OCI-LY7 (cell line): ENCODE measurements around the gene CHD2.

Experiments used
- CTCF ChIP-seq: fragments of 200-600 bp; sonication (generic); conservative IDR thresholded peaks from 2 replicates; pipeline ENCODE4 v1.5.1; 2014; ENCODE audit warnings: mild to moderate bottlenecking, antibody characterized with exemption, low read length, moderate library complexity, mixed read lengths
- EZH2phosphoT487 ChIP-seq: fragments of 200-600 bp; sonication (generic); IDR thresholded peaks from 2 replicates; pipeline ENCODE4 v1.6.1; 2018; ENCODE audit warnings: low read depth, borderline replicate concordance, mild to moderate bottlenecking, mixed run types, antibody characterized with exemption, low read length, moderate library complexity, mixed read lengths

DNA sequence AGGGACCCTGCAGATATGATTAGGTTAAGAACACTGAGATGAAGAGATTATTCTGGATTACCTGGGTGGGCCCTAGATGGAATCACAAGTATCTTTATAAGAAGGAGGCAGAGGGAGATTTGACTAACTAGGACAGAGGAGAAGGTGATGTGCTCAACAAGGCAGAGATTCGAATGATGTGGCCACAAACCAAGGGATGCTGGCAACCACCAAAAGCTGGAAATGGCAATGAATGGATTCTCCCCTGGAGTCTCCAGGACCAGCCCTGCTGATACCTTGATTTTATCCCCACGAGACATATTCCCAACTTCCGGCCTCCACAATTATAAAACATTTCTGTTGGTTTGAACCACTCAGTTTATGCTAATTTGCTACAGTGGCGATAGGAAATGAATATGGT is 146.0 kb downstream of the CHD2 start:
- TF ChIP-seq CTCF, result no peak
- TF ChIP-seq EZH2phosphoT487, result no peak
